Putamen (tissue), 1 donor: Measurements from ENCODE around the gene CHST7.

Experiments used
- DNase-seq: peaks from one replicate; pipeline ENCODE4 v3.0.0-alpha.2; 2016; ENCODE audit warnings: low spot score

The CHST7 gene

GRCh38 chrX:46573892-46574773, 568 bp downstream of the CHST7 start:
- no peak for DNase-seq

GRCh38 chrX:46574774-46575381, 1.3 kb downstream of the CHST7 start:
- no peak for DNase-seq

- DNase-seq, result no peak
These were observed 2.0 kb downstream of the CHST7 start for GRCh38 chrX:46575586-46575985.

GRCh38 chrX:46575991-46576392, 2.4 kb downstream of the CHST7 start:
- DNase-seq, result no peak

- DNase-seq, result no peak
These were observed 2.9 kb downstream of the CHST7 start for GRCh38 chrX:46576458-46576857.

GRCh38 chrX:46577221-46578005, 3.8 kb downstream of the CHST7 start:
- DNase-seq, result no peak

GRCh38 chrX:46579250-46579649, 5.7 kb downstream of the CHST7 start:
- no peak for DNase-seq

- no peak for DNase-seq
These were observed 7.0 kb downstream of the CHST7 start for GRCh38 chrX:46580613-46581012.

- no peak for DNase-seq
These were observed 8.8 kb downstream of the CHST7 start for GRCh38 chrX:46582325-46582724.

GRCh38 chrX:46582966-46583365, 9.4 kb downstream of the CHST7 start:
- DNase-seq, result no peak

GRCh38 chrX:46584736-46585135, 11.2 kb downstream of the CHST7 start:
- DNase-seq, result no peak

GRCh38 chrX:46587158-46587557, 13.6 kb downstream of the CHST7 start:
- no peak for DNase-seq

GRCh38 chrX:46587753-46588171, 14.2 kb downstream of the CHST7 start:
- no peak for DNase-seq

- DNase-seq, result no peak
These were observed 14.7 kb downstream of the CHST7 start for GRCh38 chrX:46588263-46588662.

GRCh38 chrX:46589977-46590723, 16.6 kb downstream of the CHST7 start:
- no peak for DNase-seq

GRCh38 chrX:46595084-46595483, 21.5 kb downstream of the CHST7 start:
- DNase-seq, result no peak

- no peak for DNase-seq
These were observed 23.6 kb downstream of the CHST7 start for GRCh38 chrX:46597208-46597607.

- no peak for DNase-seq
These were observed 24.2 kb downstream of the CHST7 start for GRCh38 chrX:46597771-46598170.

GRCh38 chrX:46599051-46599560, 25.5 kb downstream of the CHST7 start:
- no peak for DNase-seq

GRCh38 chrX:46601283-46601682, 27.7 kb downstream of the CHST7 start:
- DNase-seq, result no peak

- no peak for DNase-seq
These were observed 29.0 kb downstream of the CHST7 start for GRCh38 chrX:46602468-46603102.
